Inflammatory macrophage treated with lipopolysaccharide for 1 hour (primary cell): ENCODE data around the gene ESR1.
"Not testable (repeated sequence)": the region's sequence is repeated elsewhere in the genome, so short reads cannot be mapped to it uniquely, and the experiment has no call there.

Experiments
- DNase-seq, 2 donors: peaks; one replicate each; pipeline ENCODE4 v3.0.0-alpha.2; 2020 to 2022

ESR1 gene

GRCh38 chr6:152098683-152099082 lies 291.2 kb downstream of the ESR1 start:
- DNase-seq, result no peak

- no peak for DNase-seq
Observed at GRCh38 chr6:152099446-152100182, 292.1 kb downstream of the ESR1 start.

- DNase-seq, result peak; percentile 90 to 94
Observed at GRCh38 chr6:152100183-152100618, 292.7 kb downstream of the ESR1 start.

- DNase-seq, result no peak
Observed at GRCh38 chr6:152107973-152108372, 300.5 kb downstream of the ESR1 start.

- DNase-seq, result no peak
Observed at GRCh38 chr6:152110886-152111820, 303.7 kb downstream of the ESR1 start.

GRCh38 chr6:152112491-152113261 lies 305.2 kb downstream of the ESR1 start:
- peak; percentile 16 to 56 for DNase-seq

- DNase-seq, result no peak
Observed at GRCh38 chr6:152117156-152118133, 310.0 kb downstream of the ESR1 start.

GRCh38 chr6:152118224-152118623 lies 310.7 kb downstream of the ESR1 start:
- no peak for DNase-seq

- no peak for DNase-seq
Observed at GRCh38 chr6:152118678-152119077, 311.2 kb downstream of the ESR1 start.

GRCh38 chr6:152119831-152120230 lies 312.3 kb downstream of the ESR1 start:
- DNase-seq, result no peak

GRCh38 chr6:152121910-152122309 lies 314.4 kb downstream of the ESR1 start:
- no peak for DNase-seq

- no peak for DNase-seq
Observed at GRCh38 chr6:152122434-152122833, 315.0 kb downstream of the ESR1 start.

GRCh38 chr6:152123076-152123475 lies 315.6 kb downstream of the ESR1 start:
- no peak for DNase-seq

GRCh38 chr6:152124429-152125074 lies 317.1 kb downstream of the ESR1 start:
- DNase-seq, result peak; percentile 46 to 72

- no peak for DNase-seq
Observed at GRCh38 chr6:152127432-152128165, 320.1 kb downstream of the ESR1 start.

GRCh38 chr6:152129691-152130151 lies 322.2 kb downstream of the ESR1 start:
- DNase-seq, result no peak

GRCh38 chr6:152130441-152130840 lies 323.0 kb downstream of the ESR1 start:
- no peak for DNase-seq

GRCh38 chr6:152135755-152136448 lies 328.4 kb downstream of the ESR1 start:
- DNase-seq, result no peak

- no peak for DNase-seq
Observed at GRCh38 chr6:152136449-152136825, 329.0 kb downstream of the ESR1 start.

- DNase-seq, result not testable (repeated sequence)
Observed at GRCh38 chr6:152138344-152138743, 330.9 kb downstream of the ESR1 start.
